ENCODE measurements around the gene TTC39C.

- TF ChIP-seq EZH2 (IDR thresholded peaks at IDR 0.05; ENCODE audit: borderline replicate concordance, low read depth, low read length, severe bottlenecking) = no peak
- TF ChIP-seq CTCF (IDR thresholded peaks at IDR 0.05; ENCODE audit: extremely low read depth in 1 of 2, insufficient read depth in 1 of 2, low read depth in 1 of 2, low read length in 2 of 2) = no peak
These were observed 3.9 kb upstream of the TTC39C start for GRCh38 chr18:24010673-24011072.
